EL (cell line): ENCODE measurements around the gene CBX7.

Source experiments
- DNase-seq: peaks from one replicate; pipeline ENCODE4 v3.0.0-alpha.2; 2016

The CBX7 gene

DNA sequence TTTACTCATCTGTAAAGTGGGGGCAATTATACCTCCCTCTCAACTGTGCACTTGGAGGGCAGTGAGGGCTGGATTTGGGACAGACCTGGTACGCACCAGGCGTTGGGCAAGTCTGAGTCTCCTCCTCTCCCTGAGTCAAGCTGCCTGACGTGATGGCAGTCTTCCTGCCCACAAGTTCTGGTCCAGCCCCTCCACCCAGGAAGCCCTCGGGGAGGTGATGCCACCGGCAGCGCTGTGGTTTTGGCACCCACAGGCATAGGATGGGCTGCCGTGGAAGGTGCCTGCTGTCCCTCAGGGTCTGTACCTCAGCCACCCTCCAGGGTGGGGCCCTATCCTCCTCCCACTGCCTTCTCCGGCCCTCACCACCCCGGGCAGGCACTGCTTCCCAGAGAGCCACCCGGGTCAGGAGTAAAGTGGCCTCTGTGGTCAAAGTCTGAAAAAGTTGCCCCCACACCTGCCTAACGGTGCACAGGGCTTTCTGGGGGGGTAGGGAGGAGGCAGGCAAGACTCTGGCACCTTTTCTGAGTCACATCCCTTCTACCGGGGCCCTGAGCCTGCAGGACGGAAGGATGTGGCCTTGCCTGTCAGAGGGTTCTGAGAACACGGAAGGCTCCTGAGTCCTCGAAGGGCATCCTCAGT, 61.9 kb downstream of the CBX7 start:
- DNase-seq = peak; percentile 63

DNA sequence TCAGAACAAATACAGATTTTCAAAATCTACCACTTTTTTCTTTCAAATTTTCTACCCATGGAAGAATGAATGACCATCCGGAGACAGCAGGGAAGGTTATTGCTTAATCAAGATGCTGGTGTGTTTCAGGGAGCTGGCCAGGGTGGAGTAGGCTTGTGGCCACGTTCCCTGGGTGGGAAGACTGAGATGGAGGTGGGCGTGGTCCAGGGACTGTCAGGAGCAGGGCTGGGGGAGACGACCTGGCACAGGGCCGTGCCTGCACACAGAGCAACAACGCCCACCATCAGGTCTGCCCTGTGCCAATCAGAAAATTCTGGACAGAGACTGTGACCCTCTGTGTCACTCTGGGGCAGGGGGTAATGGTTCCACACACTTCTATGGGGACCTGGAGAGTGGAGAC, 62.6 kb downstream of the CBX7 start:
- DNase-seq = no peak

DNA sequence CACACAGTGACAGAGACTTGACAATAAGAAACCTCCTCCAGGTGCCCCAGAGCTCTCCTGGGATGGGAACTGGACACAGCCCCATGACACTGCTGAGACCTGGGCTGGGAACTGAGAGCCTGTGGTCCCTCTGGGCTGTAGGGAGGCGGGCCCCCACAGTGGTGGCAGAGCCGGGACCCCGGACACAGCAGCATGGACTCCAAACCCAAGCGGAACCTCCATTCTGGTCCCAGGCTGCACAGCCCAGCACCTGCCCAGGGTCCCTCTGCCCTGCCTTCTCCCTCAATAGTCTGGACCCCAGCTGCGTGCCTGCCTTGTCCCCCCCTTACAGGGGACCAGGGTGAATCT, 63.8 kb downstream of the CBX7 start:
- no peak for DNase-seq

- DNase-seq = no peak
Measured at GRCh38 chr22:39087881-39088684, 64.4 kb downstream of the CBX7 start.

GRCh38 chr22:39087098-39087497, 65.4 kb downstream of the CBX7 start:
- DNase-seq = no peak

- no peak for DNase-seq
Measured at GRCh38 chr22:39084666-39085065, 67.8 kb downstream of the CBX7 start.

- DNase-seq = no peak
Measured at GRCh38 chr22:39083212-39084165, 69.0 kb downstream of the CBX7 start.

DNA sequence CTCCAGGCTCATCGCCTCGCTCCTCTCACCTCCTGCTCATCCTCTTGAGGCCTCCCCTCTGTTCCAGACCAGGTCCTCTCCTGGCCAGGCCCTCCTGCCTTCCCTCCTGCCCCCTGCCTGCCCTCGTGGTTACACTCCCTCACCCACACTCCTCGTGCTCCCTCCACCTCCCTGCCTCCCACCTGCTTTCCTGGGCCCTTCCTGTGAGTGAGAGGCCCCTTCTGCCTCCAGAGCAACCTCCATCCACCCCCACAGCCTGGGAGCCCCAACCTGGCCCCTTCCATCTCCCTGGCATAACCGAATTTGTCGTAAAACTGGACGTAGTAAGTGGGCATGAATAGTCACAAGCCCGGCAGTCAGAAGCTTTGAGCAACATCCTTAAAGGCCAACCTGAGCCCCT, 70.9 kb downstream of the CBX7 start:
- no peak for DNase-seq

GRCh38 chr22:39081016-39081415, 71.5 kb downstream of the CBX7 start:
- DNase-seq = no peak
